ENCODE measurements around the gene ELP1. TPM values are rescaled to one million over a fixed set of nuclear protein-coding genes. Genes with fewer than 3 reads are reported as not detected.

The ELP1 gene
- total and polyA plus RNA-seq, 2 experiments from 2014 or later: 9.1 to 46.3 TPM

DNA sequence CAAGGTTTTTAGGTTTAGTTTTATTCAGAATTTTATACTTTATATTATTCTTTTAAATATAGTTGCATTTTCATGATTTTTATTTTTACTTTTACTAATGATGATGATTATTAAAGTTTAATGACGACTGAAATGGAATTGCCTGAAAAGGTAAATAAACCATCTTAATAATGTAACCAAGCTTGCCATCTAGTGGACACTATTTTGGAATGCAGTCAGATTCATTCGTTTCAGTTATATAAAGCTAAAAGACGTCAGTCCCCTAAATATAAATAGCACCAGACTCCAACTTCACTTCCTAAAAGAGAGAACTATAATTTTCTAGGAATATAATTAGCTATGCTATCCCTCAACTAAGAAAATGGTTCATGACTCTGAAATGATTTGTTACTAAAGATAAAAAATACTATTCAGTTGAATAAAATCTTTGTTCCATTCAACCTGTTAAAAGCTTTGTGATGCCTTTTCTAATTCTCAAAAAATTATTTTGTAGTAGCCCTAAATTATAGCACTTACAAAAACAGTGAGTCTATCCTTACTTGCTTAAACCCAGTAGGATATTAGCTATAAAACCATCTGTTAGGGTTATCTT lies 20.2 kb upstream of the ELP1 start:
- H3K36me3 Mint-ChIP-seq (ENCODE audit: low read depth): peaks cover 6% of the 10 kb centered on the region; the same call in 2 of the 3 replicates
- TF ChIP-seq, protein P1, sequence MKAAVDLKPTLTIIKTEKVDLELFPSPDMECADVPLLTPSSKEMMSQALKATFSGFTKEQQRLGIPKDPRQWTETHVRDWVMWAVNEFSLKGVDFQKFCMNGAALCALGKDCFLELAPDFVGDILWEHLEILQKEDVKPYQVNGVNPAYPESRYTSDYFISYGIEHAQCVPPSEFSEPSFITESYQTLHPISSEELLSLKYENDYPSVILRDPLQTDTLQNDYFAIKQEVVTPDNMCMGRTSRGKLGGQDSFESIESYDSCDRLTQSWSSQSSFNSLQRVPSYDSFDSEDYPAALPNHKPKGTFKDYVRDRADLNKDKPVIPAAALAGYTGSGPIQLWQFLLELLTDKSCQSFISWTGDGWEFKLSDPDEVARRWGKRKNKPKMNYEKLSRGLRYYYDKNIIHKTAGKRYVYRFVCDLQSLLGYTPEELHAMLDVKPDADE (IDR thresholded peaks at IDR 0.05): no peak
- peak in 1 of 2 experiments; percentile 59; a peak in 3 of 4 replicates for TF ChIP-seq CTCF (conservative IDR thresholded peaks at IDR 0.05; ENCODE audit: low read depth in 2 of 2)
- no peak overlapping the region for H3K4me3 Mint-ChIP-seq
- H3K4me1 Mint-ChIP-seq: no peaks in the 10 kb centered on the region
- Histone ChIP-seq H3K27me3 (ENCODE audit: insufficient read depth) (no peaks in the 10 kb centered on the region), H3K4me1 (ENCODE audit: insufficient read depth) (no peaks in the 10 kb centered on the region), H2AFZ (no peak overlapping the region), H3K9me2 (ENCODE audit: insufficient read depth) (no peaks in the 10 kb centered on the region), H3K27ac (ENCODE audit: low read depth) (no peak overlapping the region), H3K36me3 (ENCODE audit: insufficient read depth) (no peaks in the 10 kb centered on the region), H4K20me1 (replicated peaks; ENCODE audit: insufficient read depth) (no peaks in the 10 kb centered on the region), H3F3A (replicated peaks; ENCODE audit: low read depth) (no peaks in the 10 kb centered on the region), H3K4me3 (no peak overlapping the region), H3K79me2 (replicated peaks; ENCODE audit: insufficient read depth) (no peaks in the 10 kb centered on the region), H3K4me2 (no peak overlapping the region)
- H3K27me3 Mint-ChIP-seq (ENCODE audit: insufficient read depth, low read depth, poor library complexity): peaks cover 3% of the 10 kb centered on the region
- ATAC-seq: no peak
- no peak overlapping the region for H3K27ac Mint-ChIP-seq
- no peaks in the 10 kb centered on the region for H3K9me3 Mint-ChIP-seq
- DNase-seq (ENCODE audit: low spot score): peak; percentile 58

DNA sequence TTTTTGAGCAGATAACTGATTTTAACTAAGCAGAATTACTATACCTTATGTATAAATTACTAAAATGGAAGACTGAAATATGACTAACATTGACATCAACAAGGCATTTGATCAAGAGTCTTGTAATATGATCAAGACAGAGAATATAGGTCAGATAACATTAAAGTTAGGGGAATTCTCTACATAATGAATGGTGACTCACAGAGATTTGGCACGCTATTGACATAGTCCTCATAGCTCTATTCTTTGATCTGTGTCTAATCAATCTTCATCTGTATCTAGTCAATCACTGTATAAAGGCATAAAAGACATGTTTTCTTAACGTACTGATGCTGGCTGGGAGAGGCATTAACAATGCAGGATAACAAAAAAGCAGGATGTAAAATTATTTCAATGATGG lies 17.7 kb upstream of the ELP1 start:
- H3F3A ChIP-seq (replicated peaks; ENCODE audit: low read depth): no peaks in the 10 kb centered on the region
- H3K36me3 ChIP-seq (ENCODE audit: insufficient read depth): no peaks in the 10 kb centered on the region
- no peaks in the 10 kb centered on the region for H3K79me2 ChIP-seq (replicated peaks; ENCODE audit: insufficient read depth)
- H3K27me3 ChIP-seq (ENCODE audit: insufficient read depth): no peaks in the 10 kb centered on the region
- peaks cover 15% of the 10 kb centered on the region; the same call in 2 of the 3 replicates for H3K36me3 Mint-ChIP-seq (ENCODE audit: low read depth)
- no peak overlapping the region for H2AFZ ChIP-seq
- no peak overlapping the region for H3K27ac Mint-ChIP-seq
- H3K4me3 Mint-ChIP-seq: no peak overlapping the region
- DNase-seq (ENCODE audit: low spot score) (no peak), ATAC-seq (no peak)
- H3K9me2 ChIP-seq (ENCODE audit: insufficient read depth): no peaks in the 10 kb centered on the region
- peaks cover 3% of the 10 kb centered on the region for H3K27me3 Mint-ChIP-seq (ENCODE audit: insufficient read depth, low read depth, poor library complexity)
- H3K9me3 Mint-ChIP-seq: no peaks in the 10 kb centered on the region
- no peak overlapping the region for H3K27ac ChIP-seq (ENCODE audit: low read depth)
- no peaks in the 10 kb centered on the region for H3K4me1 Mint-ChIP-seq
- no peaks in the 10 kb centered on the region for H3K4me1 ChIP-seq (ENCODE audit: insufficient read depth)
- H3K4me2 ChIP-seq: no peak overlapping the region
- H4K20me1 ChIP-seq (replicated peaks; ENCODE audit: insufficient read depth): no peaks in the 10 kb centered on the region
- H3K4me3 ChIP-seq: no peak overlapping the region
- TF ChIP-seq STAT1 (IDR thresholded peaks at IDR 0.05; ENCODE audit: unreplicated experiment) (no peak), JUNB (IDR thresholded peaks at IDR 0.05; ENCODE audit: unreplicated experiment) (no peak), EZH2 (IDR thresholded peaks at IDR 0.05; ENCODE audit: low read depth, unreplicated experiment) (no peak), EZH2phosphoT487 (IDR thresholded peaks at IDR 0.05; ENCODE audit: unreplicated experiment) (no peak), POLR2AphosphoS5 (IDR thresholded peaks at IDR 0.05; ENCODE audit: low read depth) (no peak), ZNF114 (CRISPR knock-in tag; IDR thresholded peaks at IDR 0.05) (no peak), ZNF331 (CRISPR knock-in tag; IDR thresholded peaks at IDR 0.05; ENCODE audit: low read depth) (no peak)
- TF ChIP-seq, protein P2, sequence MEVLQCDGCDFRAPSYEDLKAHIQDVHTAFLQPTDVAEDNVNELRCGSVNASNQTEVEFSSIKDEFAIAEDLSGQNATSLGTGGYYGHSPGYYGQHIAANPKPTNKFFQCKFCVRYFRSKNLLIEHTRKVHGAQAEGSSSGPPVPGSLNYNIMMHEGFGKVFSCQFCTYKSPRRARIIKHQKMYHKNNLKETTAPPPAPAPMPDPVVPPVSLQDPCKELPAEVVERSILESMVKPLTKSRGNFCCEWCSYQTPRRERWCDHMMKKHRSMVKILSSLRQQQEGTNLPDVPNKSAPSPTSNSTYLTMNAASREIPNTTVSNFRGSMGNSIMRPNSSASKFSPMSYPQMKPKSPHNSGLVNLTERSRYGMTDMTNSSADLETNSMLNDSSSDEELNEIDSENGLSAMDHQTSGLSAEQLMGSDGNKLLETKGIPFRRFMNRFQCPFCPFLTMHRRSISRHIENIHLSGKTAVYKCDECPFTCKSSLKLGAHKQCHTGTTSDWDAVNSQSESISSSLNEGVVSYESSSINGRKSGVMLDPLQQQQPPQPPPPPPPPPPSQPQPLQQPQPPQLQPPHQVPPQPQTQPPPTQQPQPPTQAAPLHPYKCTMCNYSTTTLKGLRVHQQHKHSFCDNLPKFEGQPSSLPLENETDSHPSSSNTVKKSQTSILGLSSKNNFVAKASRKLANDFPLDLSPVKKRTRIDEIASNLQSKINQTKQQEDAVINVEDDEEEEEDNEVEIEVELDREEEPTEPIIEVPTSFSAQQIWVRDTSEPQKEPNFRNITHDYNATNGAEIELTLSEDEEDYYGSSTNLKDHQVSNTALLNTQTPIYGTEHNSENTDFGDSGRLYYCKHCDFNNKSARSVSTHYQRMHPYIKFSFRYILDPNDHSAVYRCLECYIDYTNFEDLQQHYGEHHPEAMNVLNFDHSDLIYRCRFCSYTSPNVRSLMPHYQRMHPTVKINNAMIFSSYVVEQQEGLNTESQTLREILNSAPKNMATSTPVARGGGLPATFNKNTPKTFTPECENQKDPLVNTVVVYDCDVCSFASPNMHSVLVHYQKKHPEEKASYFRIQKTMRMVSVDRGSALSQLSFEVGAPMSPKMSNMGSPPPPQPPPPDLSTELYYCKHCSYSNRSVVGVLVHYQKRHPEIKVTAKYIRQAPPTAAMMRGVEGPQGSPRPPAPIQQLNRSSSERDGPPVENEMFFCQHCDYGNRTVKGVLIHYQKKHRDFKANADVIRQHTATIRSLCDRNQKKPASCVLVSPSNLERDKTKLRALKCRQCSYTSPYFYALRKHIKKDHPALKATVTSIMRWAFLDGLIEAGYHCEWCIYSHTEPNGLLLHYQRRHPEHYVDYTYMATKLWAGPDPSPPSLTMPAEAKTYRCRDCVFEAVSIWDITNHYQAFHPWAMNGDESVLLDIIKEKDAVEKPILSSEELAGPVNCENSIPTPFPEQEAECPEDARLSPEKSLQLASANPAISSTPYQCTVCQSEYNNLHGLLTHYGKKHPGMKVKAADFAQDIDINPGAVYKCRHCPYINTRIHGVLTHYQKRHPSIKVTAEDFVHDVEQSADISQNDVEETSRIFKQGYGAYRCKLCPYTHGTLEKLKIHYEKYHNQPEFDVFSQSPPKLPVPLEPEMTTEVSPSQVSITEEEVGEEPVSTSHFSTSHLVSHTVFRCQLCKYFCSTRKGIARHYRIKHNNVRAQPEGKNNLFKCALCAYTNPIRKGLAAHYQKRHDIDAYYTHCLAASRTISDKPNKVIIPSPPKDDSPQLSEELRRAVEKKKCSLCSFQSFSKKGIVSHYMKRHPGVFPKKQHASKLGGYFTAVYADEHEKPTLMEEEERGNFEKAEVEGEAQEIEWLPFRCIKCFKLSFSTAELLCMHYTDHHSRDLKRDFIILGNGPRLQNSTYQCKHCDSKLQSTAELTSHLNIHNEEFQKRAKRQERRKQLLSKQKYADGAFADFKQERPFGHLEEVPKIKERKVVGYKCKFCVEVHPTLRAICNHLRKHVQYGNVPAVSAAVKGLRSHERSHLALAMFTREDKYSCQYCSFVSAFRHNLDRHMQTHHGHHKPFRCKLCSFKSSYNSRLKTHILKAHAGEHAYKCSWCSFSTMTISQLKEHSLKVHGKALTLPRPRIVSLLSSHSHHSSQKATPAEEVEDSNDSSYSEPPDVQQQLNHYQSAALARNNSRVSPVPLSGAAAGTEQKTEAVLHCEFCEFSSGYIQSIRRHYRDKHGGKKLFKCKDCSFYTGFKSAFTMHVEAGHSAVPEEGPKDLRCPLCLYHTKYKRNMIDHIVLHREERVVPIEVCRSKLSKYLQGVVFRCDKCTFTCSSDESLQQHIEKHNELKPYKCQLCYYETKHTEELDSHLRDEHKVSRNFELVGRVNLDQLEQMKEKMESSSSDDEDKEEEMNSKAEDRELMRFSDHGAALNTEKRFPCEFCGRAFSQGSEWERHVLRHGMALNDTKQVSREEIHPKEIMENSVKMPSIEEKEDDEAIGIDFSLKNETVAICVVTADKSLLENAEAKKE (CRISPR knock-in tag; IDR thresholded peaks at IDR 0.05): no peak
- TF ChIP-seq, protein P1 (IDR thresholded peaks at IDR 0.05): no peak

Measured in GM23338 (cell line).